ENCODE results near the gene EXOC6B. TPM values are rescaled to one million over a fixed set of nuclear protein-coding genes. Genes with fewer than 3 reads are reported as not detected.

Gene EXOC6B
- total RNA-seq, 3 donors from 2014 or later, result 6.5 to 7.3 (median 6.8) TPM

DNA sequence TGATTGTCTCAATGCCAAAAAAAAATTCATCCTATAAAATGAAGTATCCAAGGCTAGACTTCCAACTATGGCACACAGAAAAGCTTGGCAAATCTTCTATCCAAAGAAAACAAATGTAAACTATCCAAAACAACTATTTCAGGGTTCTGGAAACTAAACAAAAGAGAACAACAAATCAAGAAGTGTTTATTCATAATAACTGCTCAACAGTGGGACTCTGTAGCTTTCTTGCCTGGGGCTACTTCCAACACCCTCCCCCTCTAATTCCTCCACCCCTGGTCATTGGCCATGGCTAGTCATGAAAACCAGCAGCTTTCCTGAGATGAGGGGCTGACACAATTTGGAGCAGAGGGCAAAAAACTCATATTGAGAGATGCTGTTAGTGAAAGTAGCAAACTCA, 107.0 kb downstream of the EXOC6B start:
- Mint-ChIP-seq H3K9me3 (no peaks in the 10 kb centered on the region), H3K27me3 (ENCODE audit: low read depth) (no peaks in the 10 kb centered on the region), H3K4me3 (no peak overlapping the region), H3K4me1 (ENCODE audit: low read depth) (no peaks in the 10 kb centered on the region), H3K36me3 (ENCODE audit: insufficient read depth) (peaks cover 16% of the 10 kb centered on the region)
- no peak for DNase-seq
- ATAC-seq, result no peak

DNA sequence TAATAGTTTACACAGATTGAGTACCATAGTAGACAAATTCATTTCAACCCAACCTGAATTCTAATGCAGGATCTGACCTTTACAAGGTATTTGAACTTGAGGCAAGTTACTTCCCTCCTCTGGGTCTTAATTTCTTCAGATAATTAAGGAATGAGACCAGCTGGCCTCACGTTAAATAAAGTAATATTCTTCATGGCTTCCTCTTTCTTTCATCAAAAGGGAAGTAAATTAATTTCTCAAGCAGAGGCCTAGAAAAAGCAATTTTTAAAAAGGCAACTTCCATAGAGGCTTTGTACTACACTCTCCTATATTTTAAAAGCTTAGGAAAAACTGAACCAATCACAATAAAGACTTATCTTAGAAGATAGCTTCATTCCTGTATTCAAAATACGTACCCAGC, 109.2 kb downstream of the EXOC6B start:
- Mint-ChIP-seq H3K4me3 (no peak overlapping the region), H3K4me1 (ENCODE audit: low read depth) (no peaks in the 10 kb centered on the region), H3K36me3 (ENCODE audit: insufficient read depth) (peaks cover 27% of the 10 kb centered on the region)

GRCh38 chr2:72713857-72714256, 112.0 kb downstream of the EXOC6B start:
- H3K4me1 Mint-ChIP-seq (ENCODE audit: low read depth), result no peaks in the 10 kb centered on the region
- H3K4me3 Mint-ChIP-seq, result no peak overlapping the region
- H3K36me3 Mint-ChIP-seq (ENCODE audit: insufficient read depth), result peaks cover 38% of the 10 kb centered on the region
- no peak for DNase-seq
- no peaks in the 10 kb centered on the region for H3K27me3 Mint-ChIP-seq (ENCODE audit: low read depth)
- no peak for ATAC-seq
- H3K9me3 Mint-ChIP-seq, result no peaks in the 10 kb centered on the region

More for the DNA sequence above, 109.2 kb downstream of the EXOC6B start:
- Mint-ChIP-seq H3K9me3 (no peaks in the 10 kb centered on the region), H3K27me3 (ENCODE audit: low read depth) (no peaks in the 10 kb centered on the region)
- ATAC-seq, result no peak
- DNase-seq, result no peak

DNA sequence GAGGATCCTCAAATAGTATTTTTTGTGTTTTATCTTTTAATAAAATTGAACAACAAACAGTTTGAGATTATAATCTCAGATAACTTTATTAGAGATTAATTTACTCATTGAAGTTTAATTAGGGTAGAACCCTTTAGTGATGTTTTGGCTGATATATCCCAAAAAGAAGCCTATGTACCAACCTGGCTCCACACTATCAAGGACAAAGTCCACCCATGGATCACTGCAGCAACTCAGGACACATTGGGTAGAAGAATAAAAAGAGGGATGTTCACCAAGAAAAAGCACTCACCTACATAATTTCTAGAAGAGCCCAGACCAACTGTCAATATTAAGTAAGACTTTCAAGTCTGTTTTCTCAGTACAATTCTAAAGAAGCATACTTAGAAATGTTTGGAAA, 112.9 kb downstream of the EXOC6B start:
- H3K4me1 Mint-ChIP-seq (ENCODE audit: low read depth), result no peaks in the 10 kb centered on the region
- H3K4me3 Mint-ChIP-seq, result no peak overlapping the region
- DNase-seq (no peak), ATAC-seq (no peak)
- H3K9me3 Mint-ChIP-seq, result no peaks in the 10 kb centered on the region
- H3K27me3 Mint-ChIP-seq (ENCODE audit: low read depth), result no peaks in the 10 kb centered on the region
- H3K36me3 Mint-ChIP-seq (ENCODE audit: insufficient read depth), result peaks cover 42% of the 10 kb centered on the region

- no peaks in the 10 kb centered on the region for H3K9me3 Mint-ChIP-seq
- ATAC-seq (no peak), DNase-seq (no peak)
- H3K4me3 Mint-ChIP-seq, result no peak overlapping the region
- peaks cover 43% of the 10 kb centered on the region for H3K36me3 Mint-ChIP-seq (ENCODE audit: insufficient read depth)
- no peaks in the 10 kb centered on the region for H3K4me1 Mint-ChIP-seq (ENCODE audit: low read depth)
- H3K27me3 Mint-ChIP-seq (ENCODE audit: low read depth), result no peaks in the 10 kb centered on the region
Measured at GRCh38 chr2:72712304-72712703, 113.5 kb downstream of the EXOC6B start.

DNA sequence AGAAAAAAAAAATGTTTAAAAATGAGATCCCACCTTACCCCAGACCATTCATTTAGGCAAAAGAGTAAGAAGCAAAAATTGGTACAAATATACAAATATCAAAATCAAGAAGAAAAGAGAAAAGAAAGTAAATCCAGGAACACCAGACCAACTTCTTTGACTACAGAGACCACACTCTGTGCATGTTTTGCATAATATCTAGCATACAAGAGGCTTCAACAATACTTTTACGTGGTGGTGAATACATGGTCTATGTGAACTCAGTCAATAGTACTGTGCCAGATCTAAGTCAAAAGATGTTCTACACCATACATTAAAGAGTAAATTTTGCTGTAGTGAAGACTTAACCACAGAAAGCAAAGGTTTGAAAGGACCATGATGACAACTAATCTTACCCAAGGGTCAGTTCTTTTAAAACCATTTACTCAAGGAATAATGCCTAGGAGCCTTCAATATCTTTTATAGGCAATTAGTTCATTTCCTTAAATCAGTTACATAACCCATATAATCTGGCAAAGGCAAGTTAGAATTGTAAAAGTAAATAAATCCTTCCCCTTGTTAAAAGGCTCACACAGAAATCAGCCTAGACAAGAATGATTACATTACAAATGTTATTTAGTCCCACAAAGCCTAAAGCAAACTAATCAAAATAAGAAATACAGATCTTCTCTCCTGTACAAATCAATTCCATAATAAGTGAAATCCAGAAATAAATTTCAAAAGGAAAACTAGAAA, 115.2 kb downstream of the EXOC6B start:
- ATAC-seq (no peak), DNase-seq (no peak)
- Mint-ChIP-seq H3K9me3 (no peaks in the 10 kb centered on the region), H3K36me3 (ENCODE audit: insufficient read depth) (peaks cover 38% of the 10 kb centered on the region), H3K27me3 (ENCODE audit: low read depth) (no peaks in the 10 kb centered on the region), H3K4me1 (ENCODE audit: low read depth) (no peaks in the 10 kb centered on the region), H3K4me3 (no peak overlapping the region)

- Mint-ChIP-seq H3K36me3 (ENCODE audit: insufficient read depth) (peaks cover 39% of the 10 kb centered on the region), H3K4me3 (no peak overlapping the region), H3K4me1 (ENCODE audit: low read depth) (no peaks in the 10 kb centered on the region), H3K27me3 (ENCODE audit: low read depth) (no peaks in the 10 kb centered on the region), H3K9me3 (no peaks in the 10 kb centered on the region)
- DNase-seq, result no peak
- no peak for ATAC-seq
Measured at GRCh38 chr2:72708236-72708635, 117.6 kb downstream of the EXOC6B start.

DNA sequence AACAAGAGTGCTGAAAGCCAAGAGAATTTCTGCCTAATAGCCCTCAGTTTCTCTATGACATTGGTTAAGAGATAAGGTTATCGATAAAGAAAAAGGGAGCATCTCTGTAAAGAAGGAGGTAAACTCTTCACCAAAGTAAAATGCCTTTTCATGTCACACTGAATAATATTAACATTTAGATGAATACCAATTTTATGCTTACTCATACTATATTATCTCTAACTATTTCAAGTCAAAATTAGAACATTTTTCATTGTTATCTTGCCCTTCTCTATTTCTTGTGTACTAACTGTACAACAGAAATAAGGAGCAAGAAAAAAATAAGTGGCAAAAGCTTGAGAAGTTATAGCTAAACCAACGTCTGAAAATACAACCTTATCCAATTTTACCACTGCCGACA, 127.5 kb downstream of the EXOC6B start:
- no peaks in the 10 kb centered on the region for H3K4me1 Mint-ChIP-seq (ENCODE audit: low read depth)
- H3K27me3 Mint-ChIP-seq (ENCODE audit: low read depth), result no peaks in the 10 kb centered on the region
- no peak overlapping the region for H3K4me3 Mint-ChIP-seq
- peaks cover 13% of the 10 kb centered on the region for H3K36me3 Mint-ChIP-seq (ENCODE audit: insufficient read depth)
- DNase-seq (no peak), ATAC-seq (no peak)
- H3K9me3 Mint-ChIP-seq, result no peaks in the 10 kb centered on the region

DNA sequence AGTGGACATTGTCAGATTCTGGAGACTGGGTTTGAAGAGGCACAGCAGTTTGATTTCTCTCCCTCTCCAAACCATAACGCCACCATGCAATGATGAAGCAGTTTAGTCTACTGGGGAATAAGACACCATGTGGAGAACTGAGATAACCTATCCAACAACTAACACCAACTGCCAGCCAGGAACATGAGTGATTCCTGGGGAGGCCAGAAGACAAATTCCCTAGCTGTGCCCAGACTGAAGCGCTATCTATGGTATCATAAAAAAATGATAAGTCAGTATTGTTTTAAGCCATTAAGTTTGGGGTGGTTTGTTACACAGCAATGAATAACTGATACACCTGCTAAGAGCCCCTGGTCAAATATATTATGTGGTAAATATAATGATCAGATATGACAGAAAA, 129.3 kb downstream of the EXOC6B start:
- Mint-ChIP-seq H3K4me3 (no peak overlapping the region), H3K27me3 (ENCODE audit: low read depth) (no peaks in the 10 kb centered on the region), H3K4me1 (ENCODE audit: low read depth) (no peaks in the 10 kb centered on the region), H3K9me3 (no peaks in the 10 kb centered on the region), H3K36me3 (ENCODE audit: insufficient read depth) (peaks cover 19% of the 10 kb centered on the region)
- ATAC-seq (no peak), DNase-seq (no peak)

DNA sequence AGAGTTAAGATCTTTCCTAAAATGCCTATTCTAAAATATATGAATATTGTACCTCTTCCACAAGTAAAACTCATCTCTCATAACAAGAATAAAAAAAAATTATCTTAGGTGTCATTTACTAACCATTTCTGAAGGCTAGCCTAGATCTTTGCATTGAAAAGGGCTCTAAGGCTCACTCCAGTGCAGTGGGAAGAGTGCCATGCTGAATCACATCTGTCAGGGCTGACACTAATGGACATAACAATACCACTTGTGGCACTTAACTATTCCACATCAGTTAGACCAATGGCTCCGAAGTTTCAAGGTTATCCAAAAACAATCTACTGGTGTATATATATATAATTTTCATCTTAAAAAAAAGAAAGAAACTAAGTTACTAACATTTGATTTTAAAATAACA, 130.2 kb downstream of the EXOC6B start:
- H3K9me3 Mint-ChIP-seq, result no peaks in the 10 kb centered on the region
- no peak overlapping the region for H3K4me3 Mint-ChIP-seq
- H3K4me1 Mint-ChIP-seq (ENCODE audit: low read depth), result no peaks in the 10 kb centered on the region
- no peaks in the 10 kb centered on the region for H3K27me3 Mint-ChIP-seq (ENCODE audit: low read depth)
- DNase-seq, result no peak
- peaks cover 20% of the 10 kb centered on the region for H3K36me3 Mint-ChIP-seq (ENCODE audit: insufficient read depth)
- ATAC-seq, result no peak

GRCh38 chr2:72694715-72695496, 130.9 kb downstream of the EXOC6B start:
- no peak for DNase-seq
- ATAC-seq, result no peak
- Mint-ChIP-seq H3K9me3 (no peaks in the 10 kb centered on the region), H3K4me3 (no peak overlapping the region), H3K27me3 (ENCODE audit: low read depth) (no peaks in the 10 kb centered on the region), H3K36me3 (ENCODE audit: insufficient read depth) (peaks cover 20% of the 10 kb centered on the region), H3K4me1 (ENCODE audit: low read depth) (no peaks in the 10 kb centered on the region)

- Mint-ChIP-seq H3K9me3 (no peaks in the 10 kb centered on the region), H3K36me3 (ENCODE audit: insufficient read depth) (peaks cover 15% of the 10 kb centered on the region), H3K27me3 (ENCODE audit: low read depth) (no peaks in the 10 kb centered on the region), H3K4me3 (no peak overlapping the region), H3K4me1 (ENCODE audit: low read depth) (no peaks in the 10 kb centered on the region)
- no peak for ATAC-seq
- DNase-seq, result no peak
Measured at GRCh38 chr2:72689579-72690195, 136.1 kb downstream of the EXOC6B start.

GRCh38 chr2:72685638-72686213, 140.1 kb downstream of the EXOC6B start:
- Mint-ChIP-seq H3K4me1 (ENCODE audit: low read depth) (no peaks in the 10 kb centered on the region), H3K9me3 (no peaks in the 10 kb centered on the region), H3K4me3 (no peak overlapping the region), H3K27me3 (ENCODE audit: low read depth) (no peaks in the 10 kb centered on the region), H3K36me3 (ENCODE audit: insufficient read depth) (peaks cover 5% of the 10 kb centered on the region)
- DNase-seq (no peak), ATAC-seq (no peak)

- DNase-seq, result no peak
- H3K4me3 Mint-ChIP-seq, result no peak overlapping the region
- peaks cover 2% of the 10 kb centered on the region for H3K4me1 Mint-ChIP-seq (ENCODE audit: low read depth)
- H3K36me3 Mint-ChIP-seq (ENCODE audit: insufficient read depth), result peaks cover 7% of the 10 kb centered on the region
- no peak for ATAC-seq
- H3K27me3 Mint-ChIP-seq (ENCODE audit: low read depth), result no peaks in the 10 kb centered on the region
- no peaks in the 10 kb centered on the region for H3K9me3 Mint-ChIP-seq
Measured at GRCh38 chr2:72682061-72682460, 143.8 kb downstream of the EXOC6B start.

Data from activated T-cell treated with anti-CD3 and anti-CD28 coated beads, Interleukin-2, amount 50 U/mL, for 4 hours (primary cell).